Glutamatergic neuron (in vitro differentiated cells): ENCODE measurements around the gene ZNF532. TPM values are rescaled to one million over a fixed set of nuclear protein-coding genes. Genes with fewer than 3 reads are reported as not detected.

Experiments
- DNase-seq: peaks from one replicate; pipeline ENCODE4 v3.0.0; 2022
- H3K27ac Mint-ChIP-seq: one replicate; pipeline ENCODE4 v1.8.0; 2020; ENCODE audit warnings: mild to moderate bottlenecking, mixed read lengths, inconsistent platforms; ENCODE audit not compliant: unreplicated experiment
- H3K27me3 Mint-ChIP-seq: one replicate; pipeline ENCODE4 v1.8.0; 2020; ENCODE audit warnings: mild to moderate bottlenecking, moderate library complexity, mixed read lengths, inconsistent platforms; ENCODE audit not compliant: unreplicated experiment
- H3K36me3 Mint-ChIP-seq: one replicate; pipeline ENCODE4 v1.8.0; 2020; ENCODE audit warnings: mild to moderate bottlenecking, mixed read lengths, inconsistent platforms; ENCODE audit not compliant: unreplicated experiment
- H3K4me1 Mint-ChIP-seq: one replicate; pipeline ENCODE4 v1.8.0; 2020; ENCODE audit warnings: mild to moderate bottlenecking, low read depth, mixed read lengths, inconsistent platforms; ENCODE audit not compliant: unreplicated experiment
- H3K4me3 Mint-ChIP-seq: one replicate; pipeline ENCODE4 v1.8.0; 2020; ENCODE audit warnings: mild to moderate bottlenecking, mixed read lengths, inconsistent platforms; ENCODE audit not compliant: unreplicated experiment
- H3K9me3 Mint-ChIP-seq: one replicate; pipeline ENCODE4 v1.8.0; 2020; ENCODE audit warnings: mild to moderate bottlenecking, moderate library complexity, mixed read lengths, inconsistent platforms; ENCODE audit not compliant: unreplicated experiment
- total RNA-seq: library from RNA; stranded (reverse); fragmentation: NEBNext Ultra II Directional; extraction: Animal tissue kit (Norgen Biotek cat#: 25700); gene quantifications from one replicate; pipeline ENCODE4 v1.2.1, GENCODE V29; 2021; ENCODE audit not compliant: unreplicated experiment
- TF ChIP-seq, protein P1 (sequence below): fragments of 200-600 bp; sonication (generic); IDR thresholded peaks from one replicate; pipeline ENCODE4 v1.5.0; 2021; ENCODE audit not compliant: partially characterized antibody, unreplicated experiment

The ZNF532 gene
- total RNA-seq, 1 donor from 2014 or later = 217 TPM

DNA sequence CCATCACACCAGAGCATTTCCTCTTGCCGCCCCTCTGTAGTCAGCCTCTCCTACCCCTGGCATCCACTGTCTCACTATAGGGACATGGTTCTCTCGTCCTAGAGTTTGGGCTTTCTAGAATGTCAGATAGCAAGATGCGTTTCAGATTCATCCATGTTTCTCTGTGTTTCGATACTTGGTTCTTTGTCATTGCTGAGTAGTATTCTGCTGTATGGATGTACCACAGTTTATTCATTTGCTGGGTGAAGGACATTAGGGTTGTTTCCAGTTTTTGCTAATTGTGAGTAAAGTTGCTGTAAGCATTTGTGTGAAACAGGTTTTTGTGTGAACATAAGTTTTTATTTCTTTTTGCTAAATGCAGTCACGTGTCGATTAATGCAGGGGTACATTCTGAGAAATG lies 3.8 kb downstream of the ZNF532 start:
- Mint-ChIP-seq H3K36me3 (peaks cover 26% of the 10 kb centered on the region), H3K27me3 (peaks cover 16% of the 10 kb centered on the region), H3K27ac (no peak overlapping the region), H3K4me1 (peaks cover 58% of the 10 kb centered on the region), H3K4me3 (peak overlapping the region; percentile 73), H3K9me3 (peaks cover 15% of the 10 kb centered on the region)
- DNase-seq = no peak
- TF ChIP-seq, protein P1, sequence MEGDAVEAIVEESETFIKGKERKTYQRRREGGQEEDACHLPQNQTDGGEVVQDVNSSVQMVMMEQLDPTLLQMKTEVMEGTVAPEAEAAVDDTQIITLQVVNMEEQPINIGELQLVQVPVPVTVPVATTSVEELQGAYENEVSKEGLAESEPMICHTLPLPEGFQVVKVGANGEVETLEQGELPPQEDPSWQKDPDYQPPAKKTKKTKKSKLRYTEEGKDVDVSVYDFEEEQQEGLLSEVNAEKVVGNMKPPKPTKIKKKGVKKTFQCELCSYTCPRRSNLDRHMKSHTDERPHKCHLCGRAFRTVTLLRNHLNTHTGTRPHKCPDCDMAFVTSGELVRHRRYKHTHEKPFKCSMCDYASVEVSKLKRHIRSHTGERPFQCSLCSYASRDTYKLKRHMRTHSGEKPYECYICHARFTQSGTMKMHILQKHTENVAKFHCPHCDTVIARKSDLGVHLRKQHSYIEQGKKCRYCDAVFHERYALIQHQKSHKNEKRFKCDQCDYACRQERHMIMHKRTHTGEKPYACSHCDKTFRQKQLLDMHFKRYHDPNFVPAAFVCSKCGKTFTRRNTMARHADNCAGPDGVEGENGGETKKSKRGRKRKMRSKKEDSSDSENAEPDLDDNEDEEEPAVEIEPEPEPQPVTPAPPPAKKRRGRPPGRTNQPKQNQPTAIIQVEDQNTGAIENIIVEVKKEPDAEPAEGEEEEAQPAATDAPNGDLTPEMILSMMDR = no peak

DNA sequence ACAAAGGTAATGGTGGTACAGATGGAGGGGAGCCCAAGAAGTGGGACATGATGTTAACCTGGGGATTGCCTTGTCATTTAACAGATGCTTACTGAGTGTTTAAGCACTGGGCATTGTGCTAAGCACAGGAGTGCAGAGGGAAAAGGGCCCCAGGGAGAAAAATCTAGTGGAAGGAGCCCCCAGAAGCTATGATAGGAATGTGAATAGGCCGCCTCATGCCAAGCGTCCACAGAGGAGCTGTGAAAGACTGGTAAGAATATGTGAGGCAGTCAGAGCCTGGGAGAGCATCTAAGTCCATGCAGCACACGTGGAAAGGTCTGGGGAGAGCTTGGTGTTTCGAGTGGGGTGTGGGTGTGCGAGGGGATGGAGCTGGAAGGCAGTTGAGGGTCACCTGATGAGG lies 5.5 kb downstream of the ZNF532 start:
- H3K4me3 Mint-ChIP-seq = peak overlapping the region; percentile 48
- peaks cover 26% of the 10 kb centered on the region for H3K36me3 Mint-ChIP-seq

DNA sequence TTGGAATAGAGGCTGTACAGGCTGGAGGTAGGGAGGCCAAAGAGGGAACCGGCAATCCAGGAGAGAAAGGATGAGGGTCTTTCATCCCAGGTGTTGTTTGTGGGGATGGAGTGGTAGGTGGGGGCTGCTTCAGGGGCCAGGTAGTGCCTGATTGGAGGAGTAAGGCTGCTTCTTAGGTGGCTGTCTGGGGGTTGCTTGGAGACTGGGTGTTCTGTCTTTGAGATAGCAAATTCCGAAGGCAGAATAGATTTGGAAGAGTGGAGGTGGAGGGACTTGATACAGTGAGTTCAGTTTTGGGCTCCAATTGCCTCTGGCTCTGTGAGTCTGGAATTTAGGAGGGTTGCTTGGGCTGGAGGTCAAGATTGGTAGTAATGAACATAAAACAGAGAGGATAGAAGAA lies 5.9 kb downstream of the ZNF532 start:
- H3K4me3 Mint-ChIP-seq = peak overlapping the region; percentile 48
- H3K36me3 Mint-ChIP-seq = peaks cover 26% of the 10 kb centered on the region
- H3K9me3 Mint-ChIP-seq = peaks cover 10% of the 10 kb centered on the region
- TF ChIP-seq, protein P1 = no peak
- H3K27me3 Mint-ChIP-seq = peaks cover 9% of the 10 kb centered on the region
- H3K4me1 Mint-ChIP-seq = peaks cover 57% of the 10 kb centered on the region
- no peak overlapping the region for H3K27ac Mint-ChIP-seq
- no peak for DNase-seq

More for the DNA sequence above, 5.5 kb downstream of the ZNF532 start:
- no peak overlapping the region for H3K27ac Mint-ChIP-seq
- H3K4me1 Mint-ChIP-seq = peaks cover 58% of the 10 kb centered on the region
- peaks cover 9% of the 10 kb centered on the region for H3K27me3 Mint-ChIP-seq
- TF ChIP-seq, protein P1 = no peak
- no peak for DNase-seq
- H3K9me3 Mint-ChIP-seq = peaks cover 13% of the 10 kb centered on the region

DNA sequence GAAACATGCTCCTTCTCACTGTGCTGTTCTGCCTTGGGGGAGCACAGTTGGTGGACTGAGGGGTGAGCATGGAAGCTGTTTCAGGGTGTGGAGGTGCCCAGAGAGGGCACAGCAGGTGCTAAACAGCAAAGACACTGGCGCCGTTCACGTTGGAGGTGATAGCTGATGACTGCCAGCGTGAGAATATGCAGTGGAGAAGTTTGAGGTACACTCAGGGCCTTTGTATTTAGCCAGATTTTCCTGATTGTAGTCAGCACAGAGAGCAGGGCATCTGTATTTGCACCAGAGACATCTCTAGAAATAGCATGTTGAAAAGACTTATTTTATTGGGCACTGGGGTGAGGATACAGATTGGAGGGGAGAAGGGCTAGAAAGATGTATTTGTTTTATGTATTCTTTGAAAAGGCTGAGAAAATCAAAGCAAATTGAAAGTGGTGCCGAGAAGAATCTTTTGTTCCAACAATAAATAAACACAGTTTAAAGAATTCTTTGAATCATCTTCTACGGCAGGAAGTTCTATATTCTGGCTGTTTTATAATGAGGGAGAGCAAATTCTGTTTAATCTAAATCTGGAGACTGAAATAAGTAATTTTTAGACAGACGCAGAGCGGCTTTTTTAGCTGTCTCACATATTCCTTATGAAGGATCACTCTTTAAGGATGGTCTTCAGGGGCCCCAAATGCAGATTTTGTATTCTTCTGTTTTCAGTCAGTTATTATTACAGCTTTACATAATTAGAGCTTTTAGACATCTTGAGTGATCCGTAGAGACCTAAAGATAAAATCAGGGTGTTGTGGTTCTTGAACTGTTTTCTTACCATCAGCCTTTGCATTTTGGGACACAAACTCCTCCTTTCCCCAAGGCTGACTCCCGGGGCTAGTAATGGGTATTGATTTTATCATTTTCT lies 7.1 kb downstream of the ZNF532 start:
- Mint-ChIP-seq H3K27me3 (peaks cover 9% of the 10 kb centered on the region), H3K4me3 (peak overlapping the region; percentile 12), H3K4me1 (peaks cover 48% of the 10 kb centered on the region)

More for the DNA sequence above, 7.1 kb downstream of the ZNF532 start:
- TF ChIP-seq, protein P1 = no peak
- no peak for DNase-seq
- Mint-ChIP-seq H3K27ac (peak overlapping the region; percentile 71), H3K36me3 (peaks cover 26% of the 10 kb centered on the region), H3K9me3 (peaks cover 4% of the 10 kb centered on the region)
